K562 (cell line): ENCODE data around the gene EHBP1. TPM values are rescaled to one million over a fixed set of nuclear protein-coding genes. Genes with fewer than 3 reads are reported as not detected.

Source experiments
- CXXC5 ChIP-seq: fragments of 250-450 bp; sonication (Bioruptor Pico); IDR thresholded peaks from 2 replicates; pipeline ENCODE4 v1.8.0; 2022; ENCODE audit warnings: inconsistent platforms, mild to moderate bottlenecking, moderate library complexity
- ELF4 ChIP-seq: fragments of 450-650 bp; formaldehyde crosslinking; IDR thresholded peaks from 2 replicates; pipeline ENCODE4 v1.4.0; 2022; ENCODE audit warnings: missing genetic modification characterization
- ERF ChIP-seq: fragments of 450-650 bp; formaldehyde crosslinking; IDR thresholded peaks from 2 replicates; pipeline ENCODE4 v1.4.0; 2020; ENCODE audit warnings: mild to moderate bottlenecking, mixed read lengths
- FOXK1 ChIP-seq: sonication (generic); formaldehyde crosslinking; IDR thresholded peaks from 2 replicates; pipeline ENCODE4 v1.8.0; 2022; ENCODE audit warnings: missing genetic modification reagents, mild to moderate bottlenecking, borderline replicate concordance
- MAZ ChIP-seq, 2 experiments: fragments of 450-650 bp in 1 of 2; sonication (generic) in 1 of 2; formaldehyde crosslinking; IDR thresholded peaks in 1 of 2; conservative IDR thresholded peaks in 1 of 2; 2 replicates each; pipeline versions ENCODE4 v1.4.0 to v1.5.0; 2020; ENCODE audit warnings: mild to moderate bottlenecking in 1 of 2, missing genetic modification reagents in 1 of 2
- PCBP1 ChIP-seq: fragments of 200-400 bp; formaldehyde crosslinking; IDR thresholded peaks from 2 replicates; pipeline ENCODE4 v1.6.1; 2018; ENCODE audit warnings: mild to moderate bottlenecking, low read depth, low read length; ENCODE audit not compliant: poor library complexity, severe bottlenecking
- PHF8 ChIP-seq: fragments of 200-600 bp; sonication (generic); IDR thresholded peaks from 2 replicates; pipeline ENCODE4 v1.6.1; 2012; ENCODE audit warnings: mixed run types, mild to moderate bottlenecking, inconsistent platforms, low read length, moderate library complexity, borderline replicate concordance
- RBM17 ChIP-seq: fragments of 200-400 bp; formaldehyde crosslinking; IDR thresholded peaks from 2 replicates; pipeline ENCODE4 v1.6.1; 2017; ENCODE audit warnings: low read depth, mild to moderate bottlenecking, low read length, borderline replicate concordance
- RNF2 ChIP-seq: sonication (generic); IDR thresholded peaks from 2 replicates; pipeline ENCODE4 v1.6.1; 2016
- SUPT5H ChIP-seq: fragments of 450-650 bp; IDR thresholded peaks from 2 replicates; pipeline ENCODE4 v1.6.1; 2016
- TFAM ChIP-seq: fragments of 250-450 bp; sonication (Bioruptor Pico); conservative IDR thresholded peaks from 2 replicates; pipeline ENCODE4 v1.5.0; 2021; ENCODE audit warnings: mild to moderate bottlenecking, moderate library complexity
- YBX1 ChIP-seq: fragments of 450-650 bp; IDR thresholded peaks from 2 replicates; pipeline ENCODE4 v1.7.1; 2016; ENCODE audit warnings: mild to moderate bottlenecking
- ZNF3 ChIP-seq: fragments of 250-450 bp; sonication (Bioruptor Pico); IDR thresholded peaks from 2 replicates; pipeline ENCODE4 v1.5.0; 2021; ENCODE audit warnings: mild to moderate bottlenecking, moderate library complexity
- ZNF696 ChIP-seq: fragments of 250-450 bp; sonication (Bioruptor Pico); conservative IDR thresholded peaks from 2 replicates; pipeline ENCODE4 v1.4.0; 2020; ENCODE audit warnings: mild to moderate bottlenecking, moderate library complexity
- ZNF766 ChIP-seq: fragments of 200-800 bp; sonication (Bioruptor generic); conservative IDR thresholded peaks from 2 replicates; pipeline ENCODE4 v1.6.1; 2016; ENCODE audit warnings: missing genetic modification characterization, missing compliant biosample characterization
- polyA plus RNA-seq, 8 experiments: library from polyadenylated mRNA; depleted of rRNA in 4 of 8; stranded (reverse) in 5 of 8; unstranded in 3 of 8; fragments of >200 nt; fragmentation: Nextera tagmentation in 2 of 8; fragmentation: Illumina TruSeq in 1 of 8; extraction: Ambion mirVana in 2 of 8; extraction: Trizol in 1 of 8; gene quantifications; 2 replicates each; pipeline versions ENCODE4 v1.2.1 to v1.2.3, GENCODE V29; 2011 to 2014; ENCODE audit warnings: inconsistent platforms in 1 of 8, missing spikeins in 1 of 8
- total RNA-seq, 7 experiments: library from RNA; depleted of rRNA in 6 of 7; stranded (reverse); fragments of >200 nt in 6 of 7; fragmentation: Illumina TruSeq in 2 of 7; extraction: Trizol in 2 of 7; gene quantifications; 2 replicates each; pipeline versions ENCODE4 v1.2.1 to v1.2.3, GENCODE V29; 2011 to 2021; ENCODE audit warnings: low replicate concordance in 1 of 7
- TF ChIP-seq, protein P1 (sequence below): sonication (generic); IDR thresholded peaks from 2 replicates; pipeline ENCODE4 v1.6.1; 2016
- TF ChIP-seq, protein P2 (sequence below): sonication (generic); formaldehyde crosslinking; IDR thresholded peaks from 2 replicates; pipeline ENCODE4 v1.8.1; 2023; ENCODE audit warnings: mild to moderate bottlenecking, missing genetic modification reagents
- TF ChIP-seq, protein P3 (sequence below): fragments of 250-450 bp; sonication (Bioruptor Pico); IDR thresholded peaks from 2 replicates; pipeline ENCODE4 v1.4.0; 2020
- TF ChIP-seq, protein P4 (sequence below): fragments of 250-450 bp; sonication (Bioruptor Pico); IDR thresholded peaks from 2 replicates; pipeline ENCODE4 v1.4.0; 2020; ENCODE audit warnings: mild to moderate bottlenecking

The EHBP1 gene
- total and polyA plus RNA-seq, 9 of the 15 experiments (the other 6 are each of a cell fraction or from before 2014, with no cell fraction given): 8.9 to 26.6 (median 19.3) TPM

DNA sequence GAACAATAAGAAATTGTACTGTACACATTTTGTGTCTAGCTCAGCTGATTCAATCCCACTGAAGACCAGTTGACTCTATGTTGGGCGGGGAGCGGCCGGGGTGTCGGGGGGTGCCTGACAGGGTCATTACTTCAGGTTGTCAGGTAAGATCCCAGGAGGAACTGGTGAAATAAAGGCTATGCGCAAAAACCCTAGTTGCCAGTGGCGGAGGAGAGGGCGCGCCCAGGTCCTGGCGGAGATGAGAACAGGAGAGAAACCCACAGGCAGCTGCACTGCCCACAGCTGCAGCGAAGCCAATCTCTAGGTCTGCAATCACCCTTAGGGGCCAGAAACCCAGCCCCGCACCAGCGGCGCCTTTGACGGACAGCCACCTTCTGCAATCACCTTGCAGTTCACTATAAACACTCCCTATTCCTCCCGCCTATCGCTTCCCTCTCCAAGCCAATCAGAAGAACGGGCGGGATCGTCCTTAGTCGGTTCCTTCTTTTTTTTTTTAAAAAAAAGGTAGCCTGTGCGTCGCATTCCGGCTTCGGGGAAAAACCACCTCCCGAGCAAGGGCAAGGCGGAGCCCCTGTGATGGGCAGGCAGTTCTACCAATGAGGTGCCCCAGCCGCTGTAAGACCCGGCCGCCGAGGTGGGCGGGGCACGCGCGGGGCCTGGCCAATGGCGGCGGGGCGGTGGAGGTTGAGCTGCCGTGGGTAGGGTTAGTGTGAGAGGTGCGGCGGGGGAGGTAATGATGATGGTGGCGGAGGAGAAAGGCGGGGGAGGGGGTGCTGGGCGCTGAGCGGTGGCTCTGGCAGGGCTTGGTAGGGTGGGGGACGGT, at the start of gene EHBP1 (continued):
- peak; percentile 24 for TF ChIP-seq PCBP1
- TF ChIP-seq CXXC5 (CRISPR knock-in tag): peak; percentile 98
- peak; percentile 78; the same call in 1 of the 2 replicates for TF ChIP-seq PHF8
- TF ChIP-seq ZNF766 (CRISPR knock-in tag): peak; percentile 40; the same call in 1 of the 2 replicates
- no peak for TF ChIP-seq TFAM (CRISPR knock-in tag)
- peak in 1 of 2 experiments; percentile 61; a peak in 1 of 4 replicates for TF ChIP-seq MAZ (CRISPR knock-in tag; conservative IDR thresholded peaks at IDR 0.05 in 1 of 2, IDR thresholded peaks at IDR 0.05 in 1 of 2)
- no peak for TF ChIP-seq ZNF696 (CRISPR knock-in tag)
- no peak for TF ChIP-seq RBM17
- TF ChIP-seq, protein P1, sequence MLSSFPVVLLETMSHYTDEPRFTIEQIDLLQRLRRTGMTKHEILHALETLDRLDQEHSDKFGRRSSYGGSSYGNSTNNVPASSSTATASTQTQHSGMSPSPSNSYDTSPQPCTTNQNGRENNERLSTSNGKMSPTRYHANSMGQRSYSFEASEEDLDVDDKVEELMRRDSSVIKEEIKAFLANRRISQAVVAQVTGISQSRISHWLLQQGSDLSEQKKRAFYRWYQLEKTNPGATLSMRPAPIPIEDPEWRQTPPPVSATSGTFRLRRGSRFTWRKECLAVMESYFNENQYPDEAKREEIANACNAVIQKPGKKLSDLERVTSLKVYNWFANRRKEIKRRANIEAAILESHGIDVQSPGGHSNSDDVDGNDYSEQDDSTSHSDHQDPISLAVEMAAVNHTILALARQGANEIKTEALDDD: no peak
- TF ChIP-seq, protein P2, sequence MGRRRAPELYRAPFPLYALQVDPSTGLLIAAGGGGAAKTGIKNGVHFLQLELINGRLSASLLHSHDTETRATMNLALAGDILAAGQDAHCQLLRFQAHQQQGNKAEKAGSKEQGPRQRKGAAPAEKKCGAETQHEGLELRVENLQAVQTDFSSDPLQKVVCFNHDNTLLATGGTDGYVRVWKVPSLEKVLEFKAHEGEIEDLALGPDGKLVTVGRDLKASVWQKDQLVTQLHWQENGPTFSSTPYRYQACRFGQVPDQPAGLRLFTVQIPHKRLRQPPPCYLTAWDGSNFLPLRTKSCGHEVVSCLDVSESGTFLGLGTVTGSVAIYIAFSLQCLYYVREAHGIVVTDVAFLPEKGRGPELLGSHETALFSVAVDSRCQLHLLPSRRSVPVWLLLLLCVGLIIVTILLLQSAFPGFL (CRISPR knock-in tag): no peak
- peak; percentile 18; the same call in 1 of the 2 replicates for TF ChIP-seq RNF2
- no peak for TF ChIP-seq FOXK1 (CRISPR knock-in tag)
- TF ChIP-seq, protein P3, sequence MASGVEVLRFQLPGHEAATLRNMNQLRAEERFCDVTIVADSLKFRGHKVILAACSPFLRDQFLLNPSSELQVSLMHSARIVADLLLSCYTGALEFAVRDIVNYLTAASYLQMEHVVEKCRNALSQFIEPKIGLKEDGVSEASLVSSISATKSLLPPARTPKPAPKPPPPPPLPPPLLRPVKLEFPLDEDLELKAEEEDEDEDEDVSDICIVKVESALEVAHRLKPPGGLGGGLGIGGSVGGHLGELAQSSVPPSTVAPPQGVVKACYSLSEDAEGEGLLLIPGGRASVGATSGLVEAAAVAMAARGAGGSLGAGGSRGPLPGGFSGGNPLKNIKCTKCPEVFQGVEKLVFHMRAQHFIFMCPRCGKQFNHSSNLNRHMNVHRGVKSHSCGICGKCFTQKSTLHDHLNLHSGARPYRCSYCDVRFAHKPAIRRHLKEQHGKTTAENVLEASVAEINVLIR (CRISPR knock-in tag): peak; percentile 59
- peak; percentile 80 for TF ChIP-seq SUPT5H
- no peak for TF ChIP-seq ZNF3 (CRISPR knock-in tag)
- peak; percentile 32; the same call in 1 of the 2 replicates for TF ChIP-seq ERF (CRISPR knock-in tag)
- TF ChIP-seq, protein P4, sequence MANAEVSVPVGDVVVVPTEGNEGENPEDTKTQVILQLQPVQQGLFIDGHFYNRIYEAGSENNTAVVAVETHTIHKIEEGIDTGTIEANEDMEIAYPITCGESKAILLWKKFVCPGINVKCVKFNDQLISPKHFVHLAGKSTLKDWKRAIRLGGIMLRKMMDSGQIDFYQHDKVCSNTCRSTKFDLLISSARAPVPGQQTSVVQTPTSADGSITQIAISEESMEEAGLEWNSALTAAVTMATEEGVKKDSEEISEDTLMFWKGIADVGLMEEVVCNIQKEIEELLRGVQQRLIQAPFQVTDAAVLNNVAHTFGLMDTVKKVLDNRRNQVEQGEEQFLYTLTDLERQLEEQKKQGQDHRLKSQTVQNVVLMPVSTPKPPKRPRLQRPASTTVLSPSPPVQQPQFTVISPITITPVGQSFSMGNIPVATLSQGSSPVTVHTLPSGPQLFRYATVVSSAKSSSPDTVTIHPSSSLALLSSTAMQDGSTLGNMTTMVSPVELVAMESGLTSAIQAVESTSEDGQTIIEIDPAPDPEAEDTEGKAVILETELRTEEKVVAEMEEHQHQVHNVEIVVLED (CRISPR knock-in tag): peak; percentile 46; the same call in 1 of the 2 replicates
- TF ChIP-seq ELF4 (CRISPR knock-in tag): no peak
- no peak for TF ChIP-seq YBX1
